ACC112 (cell line): Measurements from ENCODE around the gene ARPC1A.
"Not testable (repeated sequence)": the region's sequence is repeated elsewhere in the genome, so short reads cannot be mapped to it uniquely, and the experiment has no call there.

ENCODE experiments used
- H2AFZ ChIP-seq: fragments of 200-600 bp; sonication (generic); one replicate; pipeline ENCODE4 v1.6.0; 2017; ENCODE audit warnings: antibody characterized with exemption, low read length; ENCODE audit not compliant: unreplicated experiment
- H3K27ac ChIP-seq: fragments of 200-600 bp; sonication (generic); 2 replicates; pipeline ENCODE4 v1.5.1; 2014; ENCODE audit warnings: low read depth, mild to moderate bottlenecking, antibody characterized with exemption, low read length, moderate library complexity
- H3K27me3 ChIP-seq: fragments of 200-600 bp; sonication (generic); 2 replicates; pipeline ENCODE4 v1.6.1; 2014; ENCODE audit warnings: mild to moderate bottlenecking, antibody characterized with exemption, low read length, moderate library complexity, mixed read lengths; ENCODE audit not compliant: insufficient read depth
- H3K36me3 ChIP-seq: fragments of 200-600 bp; sonication (generic); 2 replicates; pipeline ENCODE4 v1.6.1; 2016; ENCODE audit warnings: mild to moderate bottlenecking, antibody characterized with exemption, low read length, moderate library complexity, mixed read lengths; ENCODE audit not compliant: insufficient read depth
- H3K4me1 ChIP-seq: fragments of 200-600 bp; sonication (generic); one replicate; pipeline ENCODE4 v1.6.1; 2016; ENCODE audit warnings: low read length, mixed read lengths; ENCODE audit not compliant: insufficient read depth, unreplicated experiment, control insufficient read depth
- H3K4me3 ChIP-seq: fragments of 200-600 bp; sonication (generic); 2 replicates; pipeline ENCODE4 v1.5.1; 2014; ENCODE audit warnings: mild to moderate bottlenecking, low read depth, low read length
- H3K79me2 ChIP-seq: fragments of 200-600 bp; sonication (generic); one replicate; pipeline ENCODE4 v1.6.0; 2016; ENCODE audit warnings: low read length; ENCODE audit not compliant: control insufficient read depth, unreplicated experiment, insufficient read depth

Gene ARPC1A

GRCh38 chr7:99352247-99352646 lies 26.5 kb downstream of the ARPC1A start:
- H3K36me3 ChIP-seq, result peaks cover 30% of the 10 kb centered on the region
- H3K79me2 ChIP-seq, result peaks cover 3% of the 10 kb centered on the region
- H3K27ac ChIP-seq, result no peak overlapping the region
- no peak overlapping the region for H3K4me3 ChIP-seq
- no peaks in the 10 kb centered on the region for H3K4me1 ChIP-seq
- no peak overlapping the region for H2AFZ ChIP-seq
- no peaks in the 10 kb centered on the region for H3K27me3 ChIP-seq

GRCh38 chr7:99355098-99355497 lies 29.4 kb downstream of the ARPC1A start:
- Histone ChIP-seq H3K36me3 (peaks cover 21% of the 10 kb centered on the region), H3K27me3 (no peaks in the 10 kb centered on the region), H3K79me2 (no peaks in the 10 kb centered on the region)

GRCh38 chr7:99357701-99358490 lies 32.2 kb downstream of the ARPC1A start:
- peaks cover 14% of the 10 kb centered on the region for H3K36me3 ChIP-seq
- no peak overlapping the region for H2AFZ ChIP-seq
- no peaks in the 10 kb centered on the region for H3K79me2 ChIP-seq
- no peak overlapping the region for H3K27ac ChIP-seq
- H3K27me3 ChIP-seq, result no peaks in the 10 kb centered on the region
- peaks cover 3% of the 10 kb centered on the region for H3K4me1 ChIP-seq
- no peak overlapping the region for H3K4me3 ChIP-seq

More at GRCh38 chr7:99355098-99355497, 29.4 kb downstream of the ARPC1A start:
- no peak overlapping the region for H3K27ac ChIP-seq
- no peak overlapping the region for H3K4me3 ChIP-seq
- no peaks in the 10 kb centered on the region for H3K4me1 ChIP-seq
- no peak overlapping the region for H2AFZ ChIP-seq

- H3K4me3 ChIP-seq, H3K4me1 ChIP-seq, H2AFZ ChIP-seq, H3K79me2 ChIP-seq, H3K27ac ChIP-seq, H3K27me3 ChIP-seq: not testable (repeated sequence)
- peaks cover 17% of the 10 kb centered on the region for H3K36me3 ChIP-seq
Observed at GRCh38 chr7:99358521-99358920, 32.8 kb downstream of the ARPC1A start.

DNA sequence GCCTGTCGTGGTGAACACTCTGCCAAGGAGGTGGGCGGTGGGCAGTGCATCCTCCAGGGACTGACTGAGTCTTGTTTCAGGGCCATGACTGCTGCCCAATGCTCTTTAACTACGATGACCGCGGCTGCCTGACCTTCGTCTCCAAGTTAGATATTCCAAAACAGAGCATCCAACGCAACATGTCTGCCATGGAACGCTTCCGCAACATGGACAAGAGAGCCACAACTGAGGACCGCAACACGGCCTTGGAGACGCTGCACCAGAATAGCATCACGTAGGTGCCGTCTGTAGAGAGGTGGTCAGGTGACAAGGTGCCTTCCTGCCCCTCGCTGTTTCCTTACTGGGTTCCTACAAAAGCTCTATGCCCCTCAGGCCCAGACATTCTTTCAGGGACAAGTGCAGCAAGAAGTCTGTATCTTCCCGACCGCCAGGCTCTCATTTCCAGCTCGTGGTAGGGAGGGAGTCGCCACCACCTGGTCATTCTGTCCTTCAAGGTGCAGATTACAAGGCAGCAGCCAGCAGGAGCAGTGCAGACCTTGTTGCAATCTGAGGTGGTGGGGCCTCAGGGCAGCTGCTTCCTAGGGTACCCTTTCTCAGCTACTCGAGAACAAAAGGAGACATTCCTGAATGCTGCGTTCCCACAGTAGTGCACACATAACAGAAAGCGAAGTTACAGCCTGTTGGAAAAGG lies 33.9 kb downstream of the ARPC1A start:
- H3K27ac ChIP-seq, result no peak overlapping the region
- no peaks in the 10 kb centered on the region for H3K27me3 ChIP-seq
- H3K4me3 ChIP-seq, result no peak overlapping the region
- H3K36me3 ChIP-seq, result peaks cover 14% of the 10 kb centered on the region
- no peak overlapping the region for H2AFZ ChIP-seq
- H3K4me1 ChIP-seq, result peaks cover 3% of the 10 kb centered on the region
- H3K79me2 ChIP-seq, result no peaks in the 10 kb centered on the region

DNA sequence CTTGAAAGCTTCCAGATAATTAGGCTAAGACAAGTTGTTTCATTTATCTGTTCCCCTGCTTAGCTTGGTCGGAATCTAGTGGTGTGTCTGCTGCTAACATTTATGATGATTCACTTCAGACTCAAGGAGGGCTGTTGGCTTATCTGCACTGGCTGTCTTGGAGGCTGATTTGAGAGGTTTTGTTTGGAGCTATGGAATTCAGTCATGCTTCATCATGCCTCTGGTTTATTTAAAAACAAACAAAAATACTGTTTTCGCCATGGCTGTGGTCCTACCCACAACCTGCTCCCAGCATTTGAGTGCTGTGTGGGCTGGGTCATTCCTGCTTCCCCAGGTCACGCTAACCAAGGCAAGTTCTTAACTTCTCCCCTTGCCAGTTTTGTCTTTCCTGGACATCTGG lies 37.1 kb downstream of the ARPC1A start:
- Histone ChIP-seq H3K27me3 (no peaks in the 10 kb centered on the region), H3K79me2 (no peaks in the 10 kb centered on the region), H2AFZ (no peak overlapping the region), H3K36me3 (peaks cover 14% of the 10 kb centered on the region), H3K27ac (peak overlapping the region; percentile 37; the same call in 1 of the 2 replicates), H3K4me3 (no peak overlapping the region), H3K4me1 (peaks cover 3% of the 10 kb centered on the region)

- Histone ChIP-seq H3K27me3 (no peaks in the 10 kb centered on the region), H3K36me3 (peaks cover 14% of the 10 kb centered on the region), H3K79me2 (no peaks in the 10 kb centered on the region)
Observed at GRCh38 chr7:99363286-99363685, 37.6 kb downstream of the ARPC1A start.

DNA sequence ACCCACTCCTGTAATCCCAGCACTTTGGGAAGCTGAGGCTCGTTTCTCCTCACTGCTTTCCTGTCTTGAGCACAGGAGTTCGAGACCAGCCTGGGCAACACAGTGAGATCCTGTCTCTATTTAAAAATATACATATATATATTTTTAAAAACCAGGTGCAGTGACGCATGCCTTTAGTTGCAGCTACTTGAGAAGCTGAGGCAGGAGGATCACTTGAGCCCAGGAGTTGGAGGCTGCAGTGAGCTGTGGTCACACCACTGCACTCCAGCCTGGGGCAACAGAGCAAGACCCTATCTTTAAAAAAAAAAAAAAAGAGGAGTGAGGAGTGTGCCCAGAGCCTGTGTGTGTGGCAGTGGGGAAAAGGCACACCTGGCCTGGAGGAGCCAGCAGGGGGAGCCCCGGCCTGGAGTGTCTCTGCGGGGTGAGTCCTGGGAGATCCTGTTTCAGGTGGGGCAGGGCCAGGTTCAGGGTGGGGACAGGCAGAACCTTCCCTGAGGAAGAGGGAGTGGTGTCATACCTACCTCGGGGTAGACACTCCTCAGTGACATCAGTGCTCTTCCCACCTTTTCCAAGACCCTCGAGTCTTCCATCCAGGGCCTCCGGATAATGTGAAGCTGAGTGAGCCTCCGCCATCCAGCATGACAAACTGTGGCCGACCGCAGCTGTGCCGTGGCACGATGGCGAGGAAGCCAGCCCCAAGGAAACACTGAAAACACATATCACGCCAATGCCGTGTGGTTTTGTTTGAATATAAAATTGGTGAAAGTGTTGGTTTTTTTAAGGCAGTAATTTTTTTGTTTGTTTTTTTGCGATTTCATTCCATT lies 39.8 kb downstream of the ARPC1A start:
- Histone ChIP-seq H2AFZ (no peak overlapping the region), H3K4me3 (no peak overlapping the region), H3K36me3 (peaks cover 11% of the 10 kb centered on the region), H3K79me2 (no peaks in the 10 kb centered on the region), H3K27ac (no peak overlapping the region), H3K4me1 (peaks cover 3% of the 10 kb centered on the region), H3K27me3 (no peaks in the 10 kb centered on the region)

More at GRCh38 chr7:99363286-99363685, 37.6 kb downstream of the ARPC1A start:
- H3K4me1 ChIP-seq, result peaks cover 3% of the 10 kb centered on the region
- no peak overlapping the region for H3K4me3 ChIP-seq
- H3K27ac ChIP-seq, result peak overlapping the region; percentile 22; the same call in 1 of the 2 replicates
- no peak overlapping the region for H2AFZ ChIP-seq

DNA sequence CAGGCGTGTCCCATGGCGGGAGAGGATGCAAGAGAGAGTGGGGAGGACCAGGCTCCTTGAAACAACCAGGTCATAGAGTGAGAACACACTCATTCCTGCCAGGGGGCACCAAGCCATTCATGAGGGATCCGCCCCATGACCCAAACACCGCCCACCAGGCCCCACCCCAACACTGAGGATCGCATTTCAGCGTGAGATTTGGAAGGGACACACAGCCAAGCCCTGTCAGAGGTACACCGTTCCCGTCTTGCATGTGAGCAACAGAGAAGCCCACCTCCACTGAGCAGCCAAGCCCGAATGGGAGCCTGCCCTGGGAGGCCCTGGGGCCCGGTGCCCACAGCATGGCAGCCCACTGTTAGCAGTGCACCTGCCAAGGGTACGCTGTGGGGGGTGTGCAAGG lies 40.9 kb downstream of the ARPC1A start:
- Histone ChIP-seq H3K27ac (no peak overlapping the region), H3K4me1 (peaks cover 3% of the 10 kb centered on the region), H3K36me3 (peaks cover 11% of the 10 kb centered on the region), H3K79me2 (no peaks in the 10 kb centered on the region), H3K27me3 (no peaks in the 10 kb centered on the region), H2AFZ (no peak overlapping the region), H3K4me3 (no peak overlapping the region)

GRCh38 chr7:99368750-99369389 lies 43.2 kb downstream of the ARPC1A start:
- H3K36me3 ChIP-seq, result peaks cover 7% of the 10 kb centered on the region
- H3K27me3 ChIP-seq, result no peaks in the 10 kb centered on the region
- no peak overlapping the region for H3K4me3 ChIP-seq
- H3K4me1 ChIP-seq, result no peaks in the 10 kb centered on the region
- no peak overlapping the region for H2AFZ ChIP-seq
- no peaks in the 10 kb centered on the region for H3K79me2 ChIP-seq
- no peak overlapping the region for H3K27ac ChIP-seq
